ENCODE results near the gene ST8SIA1.

The ST8SIA1 gene

GRCh38 chr12:22289250-22289649 is 45.3 kb downstream of the ST8SIA1 start:
- Histone ChIP-seq H3K27me3 (no peaks in the 10 kb centered on the region), H3K27ac (no peak overlapping the region), H3K4me1 (no peaks in the 10 kb centered on the region), H3K4me3 (no peak overlapping the region), H3K9me3 (no peaks in the 10 kb centered on the region), H3K36me3 (no peaks in the 10 kb centered on the region)
- TF ChIP-seq, protein P1, sequence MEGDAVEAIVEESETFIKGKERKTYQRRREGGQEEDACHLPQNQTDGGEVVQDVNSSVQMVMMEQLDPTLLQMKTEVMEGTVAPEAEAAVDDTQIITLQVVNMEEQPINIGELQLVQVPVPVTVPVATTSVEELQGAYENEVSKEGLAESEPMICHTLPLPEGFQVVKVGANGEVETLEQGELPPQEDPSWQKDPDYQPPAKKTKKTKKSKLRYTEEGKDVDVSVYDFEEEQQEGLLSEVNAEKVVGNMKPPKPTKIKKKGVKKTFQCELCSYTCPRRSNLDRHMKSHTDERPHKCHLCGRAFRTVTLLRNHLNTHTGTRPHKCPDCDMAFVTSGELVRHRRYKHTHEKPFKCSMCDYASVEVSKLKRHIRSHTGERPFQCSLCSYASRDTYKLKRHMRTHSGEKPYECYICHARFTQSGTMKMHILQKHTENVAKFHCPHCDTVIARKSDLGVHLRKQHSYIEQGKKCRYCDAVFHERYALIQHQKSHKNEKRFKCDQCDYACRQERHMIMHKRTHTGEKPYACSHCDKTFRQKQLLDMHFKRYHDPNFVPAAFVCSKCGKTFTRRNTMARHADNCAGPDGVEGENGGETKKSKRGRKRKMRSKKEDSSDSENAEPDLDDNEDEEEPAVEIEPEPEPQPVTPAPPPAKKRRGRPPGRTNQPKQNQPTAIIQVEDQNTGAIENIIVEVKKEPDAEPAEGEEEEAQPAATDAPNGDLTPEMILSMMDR (IDR thresholded peaks at IDR 0.05): no peak
- intact Hi-C loops (cut with DNase I; ENCODE audit: low total_unique reads): no loop called here
- no peak for DNase-seq

DNA sequence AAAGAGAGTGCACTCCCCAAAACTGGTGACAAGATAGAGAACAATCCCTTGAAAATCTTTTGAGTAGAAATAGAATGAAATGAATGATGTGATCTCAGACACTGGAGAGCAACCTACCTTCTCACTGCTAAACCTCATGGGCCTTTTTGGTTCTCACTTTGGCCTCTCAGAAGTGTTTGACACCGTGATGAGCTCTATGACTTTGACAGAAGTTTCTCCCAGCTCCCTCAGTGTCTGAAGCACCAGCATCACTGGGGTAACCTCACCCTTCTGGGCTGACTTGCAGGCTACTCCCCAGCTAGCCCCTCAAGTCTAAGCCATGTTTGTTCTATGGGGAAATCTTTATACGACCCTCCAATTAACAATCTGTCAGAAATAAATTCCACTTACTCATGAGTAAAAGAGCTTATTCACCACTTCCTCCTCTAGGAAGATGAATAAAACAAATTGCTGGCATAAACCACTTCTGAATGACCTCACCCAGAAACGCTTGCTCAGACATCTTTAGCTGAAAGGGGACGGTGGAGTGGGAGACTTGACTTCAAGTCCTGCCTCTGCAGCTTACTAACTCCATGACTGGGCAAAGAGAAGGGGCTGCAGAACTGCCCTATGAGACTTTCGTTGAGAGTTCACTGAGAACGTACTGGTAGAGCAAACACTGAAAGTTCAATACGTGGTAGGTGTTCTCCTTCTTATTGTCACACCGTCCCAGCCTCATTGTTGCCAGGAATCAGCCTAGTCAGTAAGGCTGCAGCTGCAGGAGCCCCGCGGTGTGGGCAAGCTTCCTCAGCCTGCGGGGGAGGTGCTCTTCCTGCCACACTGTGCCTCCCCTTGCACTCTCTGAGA is 46.5 kb downstream of the ST8SIA1 start:
- Histone ChIP-seq H3K36me3 (no peaks in the 10 kb centered on the region), H3K27me3 (no peaks in the 10 kb centered on the region), H3K4me1 (peaks cover 0 to 7% (median 6%) of the 10 kb centered on the region in 4 donors), H3K9me3 (no peaks in the 10 kb centered on the region), H3K27ac (no peak overlapping the region), H3K4me3 (no peak overlapping the region)
- DNase-seq: no peak
- TF ChIP-seq, protein P1 (IDR thresholded peaks at IDR 0.05): no peak
- intact Hi-C loops (cut with DNase I; ENCODE audit: low total_unique reads): no loop called here

GRCh38 chr12:22287101-22287500 is 47.4 kb downstream of the ST8SIA1 start:
- Histone ChIP-seq H3K9me3 (no peaks in the 10 kb centered on the region), H3K36me3 (no peaks in the 10 kb centered on the region), H3K27me3 (no peaks in the 10 kb centered on the region), H3K4me3 (no peak overlapping the region), H3K27ac (no peak overlapping the region), H3K4me1 (peaks cover 0 to 16% (median 11%) of the 10 kb centered on the region in 4 donors)
- no peak for DNase-seq
- TF ChIP-seq, protein P1 (IDR thresholded peaks at IDR 0.05): no peak
- intact Hi-C loops (cut with DNase I; ENCODE audit: low total_unique reads): no loop called here

GRCh38 chr12:22286569-22286968 is 47.9 kb downstream of the ST8SIA1 start:
- intact Hi-C loops (cut with DNase I; ENCODE audit: low total_unique reads): no loop called here
- no peak overlapping the region for H3K27ac ChIP-seq
- no peak overlapping the region for H3K4me3 ChIP-seq
- TF ChIP-seq, protein P1 (IDR thresholded peaks at IDR 0.05): no peak
- DNase-seq: no peak
- H3K36me3 ChIP-seq: no peaks in the 10 kb centered on the region
- no peaks in the 10 kb centered on the region for H3K9me3 ChIP-seq
- no peaks in the 10 kb centered on the region for H3K27me3 ChIP-seq
- peaks cover 0 to 21% (median 11%) of the 10 kb centered on the region in 4 donors for H3K4me1 ChIP-seq

DNA sequence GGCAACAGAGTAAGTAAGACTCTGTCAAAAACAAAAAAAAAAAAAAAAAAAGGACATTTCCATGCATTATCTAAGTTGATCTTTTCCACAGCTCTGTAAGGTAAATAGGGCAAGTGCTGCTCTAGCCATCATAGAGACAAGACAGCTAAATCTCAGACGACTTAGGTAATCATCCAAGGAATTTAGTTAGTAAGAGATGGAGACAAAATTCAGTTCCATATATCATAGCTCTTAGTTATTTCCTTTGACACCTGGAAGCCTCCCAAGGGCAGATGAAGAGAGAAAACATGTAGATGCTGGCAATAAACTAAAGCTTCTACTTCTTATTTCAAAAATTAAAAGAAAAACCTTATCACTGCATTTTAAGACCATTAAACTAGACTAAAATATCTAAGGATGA is 48.7 kb downstream of the ST8SIA1 start:
- Histone ChIP-seq H3K36me3 (no peaks in the 10 kb centered on the region), H3K27me3 (no peaks in the 10 kb centered on the region), H3K27ac (no peak overlapping the region), H3K4me3 (no peak overlapping the region), H3K9me3 (no peaks in the 10 kb centered on the region), H3K4me1 (peaks cover 0 to 24% (median 11%) of the 10 kb centered on the region in 4 donors)
- no peak for DNase-seq
- TF ChIP-seq, protein P1 (IDR thresholded peaks at IDR 0.05): no peak
- intact Hi-C loops (cut with DNase I; ENCODE audit: low total_unique reads): no loop called here
